IPS-NIHi11 (cell line): ENCODE measurements around the gene SH2D2A.

ENCODE experiments used
- DNase-seq: peaks from one replicate; pipeline ENCODE4 v3.0.0; 2012; ENCODE audit warnings: mixed read lengths, low spot score

The SH2D2A gene

DNA sequence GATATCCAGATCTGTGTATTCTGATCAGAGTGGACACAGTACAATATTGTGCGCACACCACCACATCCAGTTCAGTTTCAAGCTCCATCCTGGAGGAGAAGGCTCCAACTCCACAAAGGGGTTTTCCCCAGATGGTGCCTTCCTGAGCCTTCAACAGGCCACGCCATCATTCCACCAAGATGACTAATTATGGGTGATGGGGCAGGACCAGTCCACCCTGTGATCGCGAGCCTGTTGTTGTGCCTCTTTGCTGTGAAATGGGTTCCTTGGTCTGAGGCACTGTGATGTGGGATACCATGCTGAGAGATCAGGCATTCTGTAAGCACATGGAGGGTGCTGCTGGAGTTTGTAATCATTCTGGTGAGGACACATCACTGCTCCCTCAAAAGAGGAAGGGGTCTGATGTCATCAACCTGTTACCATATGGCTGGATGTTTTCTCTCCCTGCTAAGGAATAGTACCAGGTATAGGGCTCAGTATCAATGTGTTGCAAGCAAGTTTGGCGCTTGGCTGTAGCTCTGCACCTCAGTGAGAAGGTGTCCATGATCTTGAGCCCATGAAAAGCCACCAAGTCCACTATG is 6.7 kb upstream of the SH2D2A start:
- DNase-seq = no peak

DNA sequence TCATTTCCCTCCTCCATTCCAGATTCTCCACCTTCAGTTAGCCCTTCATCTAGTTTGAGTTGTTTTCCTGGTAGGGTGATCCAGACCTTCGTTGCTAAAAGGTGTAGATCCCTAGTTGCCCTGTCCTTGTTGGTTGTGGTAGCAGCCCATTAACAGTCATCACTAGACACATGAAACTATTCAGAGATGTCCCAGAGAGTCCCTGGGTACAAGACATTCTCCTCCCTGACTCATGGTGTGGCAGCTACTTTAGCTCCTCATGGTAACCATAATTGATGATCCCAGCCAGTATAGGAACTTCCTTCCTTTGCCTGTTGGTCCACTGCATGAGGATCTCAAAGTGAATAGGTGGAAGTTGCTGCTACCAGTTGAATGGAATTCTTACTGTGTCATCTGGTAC is 6.0 kb upstream of the SH2D2A start:
- DNase-seq = no peak

DNA sequence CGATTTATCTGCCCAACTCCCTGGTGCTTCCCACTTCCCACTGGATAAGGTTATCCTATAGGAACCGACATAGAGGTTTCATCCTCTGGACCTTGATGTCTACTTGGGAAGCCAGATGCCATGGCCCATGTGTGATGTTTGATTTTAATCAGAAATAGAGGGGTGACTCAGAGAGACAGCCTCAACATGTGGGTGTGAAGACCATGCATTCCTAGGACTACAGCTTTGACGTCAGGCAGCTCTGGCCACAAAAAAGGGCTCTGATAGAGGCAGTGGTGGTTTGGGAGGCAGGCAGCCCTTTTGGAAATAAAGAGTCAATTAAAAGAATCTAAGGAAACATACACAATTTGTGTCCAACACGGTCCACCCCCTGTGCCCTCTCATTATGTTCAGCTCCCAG is 5.2 kb upstream of the SH2D2A start:
- DNase-seq = no peak

DNA sequence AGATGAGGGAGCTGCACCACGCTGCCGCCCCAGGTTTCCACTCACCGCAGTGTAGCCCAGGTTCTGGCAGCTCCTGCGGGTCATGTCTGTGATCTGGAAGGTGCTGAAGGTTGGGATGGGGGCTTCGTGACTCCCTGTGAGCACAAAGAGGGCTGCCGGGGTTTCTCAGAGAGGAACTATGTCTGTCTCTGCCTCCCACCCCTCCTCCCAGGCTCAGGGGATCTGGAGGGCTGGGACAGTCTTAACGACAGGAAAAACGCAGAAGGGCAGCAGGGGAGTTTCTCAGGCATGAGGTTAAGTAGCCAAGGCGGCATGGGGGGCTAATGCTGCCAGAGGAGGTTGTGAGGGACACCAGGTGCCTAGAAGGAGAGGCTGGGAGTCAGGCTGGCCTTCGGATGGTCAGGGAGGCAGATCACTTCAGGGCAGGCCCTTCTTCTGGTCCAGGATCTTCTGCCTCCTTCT is 656 bp downstream of the SH2D2A start:
- no peak for DNase-seq

DNA sequence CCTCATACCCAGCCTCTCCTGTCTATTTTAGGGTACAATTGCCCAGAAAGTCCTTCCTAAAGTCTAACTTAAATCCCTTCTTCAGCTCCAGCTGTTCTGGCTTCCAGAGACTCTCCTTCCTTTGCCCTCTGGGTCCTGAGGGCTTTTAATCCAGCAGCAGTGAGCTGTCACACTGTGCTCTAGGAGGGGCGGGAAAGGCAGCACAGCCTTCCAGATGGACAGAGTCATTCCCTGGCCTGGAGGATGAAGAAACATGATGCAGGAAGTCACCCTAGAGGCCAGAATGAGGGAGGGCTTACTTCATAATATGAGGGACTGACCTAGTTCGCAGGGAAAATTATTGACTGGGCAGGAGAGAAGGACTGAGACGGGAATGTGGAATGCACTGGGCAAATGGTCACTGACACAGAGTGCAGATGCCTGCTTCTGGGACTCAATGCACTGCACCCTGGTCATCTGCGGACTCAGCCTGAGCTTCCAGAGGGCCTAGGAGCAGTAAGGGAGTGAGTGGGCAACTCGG is 1.3 kb downstream of the SH2D2A start:
- no peak for DNase-seq

DNA sequence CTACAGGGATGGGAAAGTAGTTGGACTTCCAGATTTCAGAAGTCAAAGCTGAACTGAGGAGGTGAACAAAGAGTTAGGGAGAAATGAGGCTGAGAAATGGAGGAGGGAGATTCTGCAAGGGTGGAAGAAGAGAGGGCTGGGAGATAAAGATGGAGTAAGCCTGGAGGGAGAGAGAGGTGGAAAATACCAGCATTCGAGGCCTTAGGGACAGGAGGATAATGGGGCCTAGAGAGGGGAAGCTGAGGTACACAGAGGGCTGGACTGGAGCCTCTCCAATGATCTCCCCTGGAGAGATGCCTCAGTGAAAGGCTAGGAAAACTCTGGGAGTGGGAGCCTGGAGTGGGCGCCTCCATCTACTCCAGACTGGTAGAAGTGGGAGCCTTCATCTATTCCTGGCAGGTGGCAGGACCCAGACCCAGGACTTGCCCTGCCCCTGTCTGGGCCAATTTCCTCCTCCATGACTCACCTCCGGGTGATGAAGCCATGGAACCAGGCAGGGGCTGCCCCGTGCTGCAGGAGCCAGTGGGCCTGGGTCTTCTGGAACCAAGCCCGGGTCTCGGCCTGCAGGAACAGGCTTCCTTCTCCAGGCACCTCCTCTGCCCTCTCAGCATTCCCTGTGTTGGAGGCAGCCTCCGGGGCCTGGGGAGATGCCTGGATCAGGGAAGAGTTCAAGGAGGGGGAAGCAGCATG is 1.9 kb downstream of the SH2D2A start:
- no peak for DNase-seq

DNA sequence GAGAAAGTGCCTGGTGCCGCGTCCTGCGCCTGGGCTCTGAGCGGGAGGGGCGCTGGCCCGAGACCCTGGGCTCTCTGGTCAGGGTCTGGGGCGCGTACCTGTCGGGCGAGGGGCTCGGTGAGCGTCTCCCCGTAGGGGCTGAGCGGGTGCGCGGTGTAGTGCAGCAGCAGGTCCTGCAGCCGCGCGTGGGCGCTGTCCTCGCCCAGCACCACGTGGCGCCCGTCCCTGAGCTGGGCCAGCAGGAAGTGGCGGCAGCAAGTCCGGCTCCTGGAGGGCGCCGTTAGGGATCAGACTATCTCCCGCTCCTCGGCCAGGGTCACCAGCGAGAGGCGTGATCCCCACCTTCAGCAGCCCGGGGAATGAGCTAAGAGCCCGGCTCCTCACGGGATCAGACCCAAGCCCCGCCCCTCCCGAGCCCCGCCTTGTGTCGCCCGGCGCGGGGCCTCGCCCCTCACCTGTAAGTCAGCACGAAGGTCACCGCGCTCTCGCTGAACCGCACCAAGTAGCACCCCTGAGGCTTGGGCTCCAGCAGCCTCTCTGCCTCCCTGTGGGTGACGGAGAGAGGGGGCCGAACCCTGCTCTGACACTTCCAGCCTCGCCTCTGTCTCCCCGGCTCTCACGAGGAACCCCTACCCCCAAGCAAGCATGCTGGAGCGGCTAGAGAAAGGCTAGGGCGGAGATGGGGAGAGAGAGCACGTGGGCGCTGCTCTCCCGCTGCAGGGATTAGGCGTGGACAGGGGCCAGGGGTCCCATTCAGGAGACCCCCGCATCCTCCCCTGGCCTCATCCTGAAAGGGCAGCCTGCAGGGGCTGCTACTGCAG is 2.7 kb downstream of the SH2D2A start:
- DNase-seq = peak; percentile 92

DNA sequence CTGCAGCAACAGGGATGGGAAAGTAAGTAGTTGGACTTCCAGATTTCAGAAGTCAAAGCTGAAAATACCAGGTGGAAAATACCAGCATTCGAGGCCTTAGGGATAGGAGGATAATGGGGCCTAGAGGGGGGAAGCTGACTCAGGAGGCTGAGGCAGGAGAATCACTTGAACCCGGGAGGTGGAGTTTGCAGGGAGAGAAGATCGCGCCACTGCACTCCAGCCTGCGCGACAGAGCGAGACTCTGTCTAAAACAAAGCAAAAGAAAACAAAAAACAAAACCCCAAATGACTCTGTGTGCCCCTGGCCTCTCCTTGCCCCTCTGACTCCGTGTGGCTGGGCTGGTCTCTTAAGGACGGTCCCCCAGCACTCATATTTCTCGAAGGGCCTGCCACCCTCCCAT is 3.4 kb downstream of the SH2D2A start:
- no peak for DNase-seq

DNA sequence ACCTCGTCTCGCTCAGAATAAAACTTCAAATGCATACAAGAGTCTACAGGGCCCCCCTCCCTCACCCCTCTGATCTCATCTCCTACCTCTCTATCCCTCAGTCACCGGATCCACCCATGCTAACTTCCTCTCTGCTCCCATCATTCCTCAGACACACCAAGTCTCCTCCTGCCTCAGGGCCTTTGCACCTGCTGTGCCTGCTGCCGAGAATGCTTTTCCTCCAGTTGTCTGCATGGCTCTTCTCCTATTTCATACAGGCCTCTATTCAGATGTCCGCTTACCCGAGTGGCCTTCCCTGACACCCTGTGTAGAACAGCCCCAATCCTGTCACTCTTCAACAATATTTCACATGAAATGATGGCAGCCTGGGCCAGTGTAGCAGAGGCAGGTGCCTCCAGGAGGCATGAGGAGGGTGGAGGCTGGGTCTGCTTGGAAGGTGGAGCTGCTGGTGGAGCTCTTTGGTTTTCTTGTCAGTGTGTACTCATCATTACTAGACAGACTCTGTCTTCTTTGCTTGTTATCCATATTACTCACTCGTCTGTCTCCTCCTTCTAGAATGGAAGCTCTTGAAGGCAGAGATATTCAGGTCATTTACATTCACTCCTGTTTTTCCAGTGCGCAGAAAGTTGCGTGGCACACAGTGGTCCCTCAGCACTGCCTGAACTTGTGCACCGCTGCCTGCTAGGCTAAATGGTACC is 4.2 kb downstream of the SH2D2A start:
- no peak for DNase-seq

DNA sequence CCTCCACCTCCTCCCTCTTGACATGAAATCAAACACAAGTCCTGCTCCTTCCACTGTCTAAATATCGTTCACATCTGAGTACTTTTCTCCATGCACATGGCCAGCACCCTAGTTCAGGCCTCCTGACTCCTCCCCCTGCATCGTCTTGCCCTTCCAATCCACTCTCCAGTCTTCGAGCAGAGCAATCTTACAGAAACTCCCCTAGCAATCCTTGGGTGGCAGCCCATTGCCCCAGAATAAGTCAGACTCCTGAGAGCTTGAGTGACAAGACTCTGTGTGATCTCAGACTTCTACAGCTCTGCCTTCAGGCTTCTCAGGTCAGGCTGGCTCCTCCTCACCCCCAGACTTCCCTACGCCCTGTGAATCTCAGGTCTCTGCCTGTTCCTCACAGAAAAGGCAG is 5.5 kb downstream of the SH2D2A start:
- DNase-seq = no peak

DNA sequence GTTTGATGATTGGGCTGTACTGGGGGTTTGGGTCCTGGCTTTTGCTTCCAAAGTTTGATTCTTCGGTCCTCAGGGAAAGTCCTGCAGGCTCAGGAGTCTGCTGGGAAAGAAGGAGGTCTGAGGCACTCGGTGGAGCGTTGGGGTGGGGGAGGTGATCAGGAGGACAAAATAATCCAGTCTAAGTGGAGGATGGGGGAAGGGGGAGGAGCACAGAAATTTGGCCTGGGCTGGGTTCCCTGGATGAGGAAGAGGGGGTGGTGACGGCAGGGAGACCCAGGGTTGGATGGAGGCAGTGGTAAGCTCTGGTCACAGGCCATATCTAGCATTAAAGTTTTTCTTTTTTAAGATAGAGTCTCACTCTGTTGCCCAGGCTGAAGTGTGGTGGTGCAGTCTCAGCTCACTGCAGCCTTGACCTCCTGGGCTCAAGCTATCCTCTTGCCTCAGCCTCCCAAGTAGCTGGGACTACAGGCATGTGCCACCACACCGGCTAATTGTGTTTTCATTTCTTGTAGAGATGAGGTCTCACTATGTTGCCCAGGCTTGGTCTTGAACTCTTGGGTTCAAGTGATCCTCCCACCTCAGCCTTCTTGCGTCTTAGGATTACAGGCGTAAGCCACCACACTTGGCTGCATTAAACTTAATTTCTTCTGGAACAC is 6.8 kb downstream of the SH2D2A start:
- DNase-seq = no peak

DNA sequence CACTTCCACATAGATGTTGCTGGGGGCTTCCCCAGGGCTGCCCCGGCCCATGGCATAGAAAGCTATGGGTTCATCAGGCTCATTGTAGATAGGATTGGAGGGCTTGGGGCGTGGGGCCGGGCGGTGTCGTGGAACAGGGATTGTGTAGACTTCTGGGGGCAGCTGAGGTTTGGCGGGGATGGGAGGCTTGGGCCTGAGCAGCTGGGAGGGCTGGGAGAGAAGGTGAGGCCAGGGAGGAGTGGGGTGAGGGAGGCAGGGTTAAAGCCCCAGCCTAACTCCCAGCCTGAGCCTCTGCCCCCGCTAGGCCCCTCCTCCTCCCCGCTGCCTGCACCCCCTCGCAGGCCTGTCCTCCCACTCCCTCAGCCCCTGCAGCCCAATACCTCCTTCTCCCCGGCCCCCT is 7.4 kb downstream of the SH2D2A start:
- no peak for DNase-seq

DNA sequence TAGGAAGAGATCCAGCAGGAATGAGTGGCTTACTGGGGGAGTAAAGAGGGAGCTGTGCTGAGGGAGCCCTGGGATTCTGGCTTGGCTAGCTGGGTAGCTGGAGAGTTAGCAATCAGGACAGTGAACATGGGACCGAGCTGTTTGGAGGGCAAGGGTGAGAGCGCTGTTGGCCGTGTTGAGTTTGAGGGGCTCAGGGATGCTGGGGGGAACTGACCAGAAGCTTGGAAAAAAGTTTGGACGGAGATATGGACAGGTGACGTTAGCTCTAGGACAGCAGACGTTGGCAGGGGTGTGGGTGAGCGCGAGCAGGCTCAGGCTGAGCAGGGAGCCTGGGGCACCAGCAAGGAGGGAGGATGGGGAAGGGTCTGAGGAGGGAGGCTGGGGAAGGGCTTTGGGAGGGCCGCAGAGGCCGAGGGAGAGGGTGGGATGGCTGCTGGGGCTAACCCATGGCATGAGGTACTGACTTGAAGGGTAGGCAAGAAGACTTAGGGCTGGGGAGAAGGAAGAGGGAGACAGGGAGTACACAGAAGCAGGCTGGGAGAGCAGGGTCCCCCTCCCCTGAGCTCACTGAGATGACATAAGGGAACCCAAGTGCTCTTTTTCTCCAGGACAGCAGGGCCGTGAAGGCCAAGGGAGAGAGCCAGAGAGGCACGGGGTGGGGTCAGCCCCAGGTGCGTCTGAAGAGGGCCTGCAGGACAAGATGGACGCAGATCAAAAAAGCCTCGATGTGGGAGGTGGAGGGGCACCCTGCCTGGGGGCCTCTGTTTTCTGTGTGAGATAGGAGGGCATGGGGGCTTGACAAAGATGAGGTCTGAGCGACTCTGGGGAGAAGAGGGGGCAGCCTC is 8.2 kb downstream of the SH2D2A start:
- no peak for DNase-seq

DNA sequence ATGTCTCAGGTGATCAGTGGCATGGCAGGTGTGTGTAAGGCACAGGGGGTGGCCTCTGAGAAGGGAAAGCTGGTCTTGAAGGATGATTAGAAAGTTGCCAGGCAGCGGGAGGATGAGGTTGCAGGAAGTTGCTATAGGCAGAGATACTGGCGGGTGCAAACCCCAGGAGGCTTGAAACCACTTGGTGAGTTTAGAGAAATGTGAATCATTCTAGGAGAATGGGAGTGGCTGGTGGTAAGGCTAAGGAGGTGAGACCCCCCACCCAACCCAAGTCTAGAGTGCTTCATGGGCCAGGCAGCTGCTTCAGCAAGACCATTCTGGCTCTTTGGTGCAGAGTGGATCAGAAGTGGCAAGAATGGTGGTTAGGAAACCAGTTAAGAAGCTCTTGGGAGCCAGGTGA is 9.0 kb downstream of the SH2D2A start:
- DNase-seq = no peak

DNA sequence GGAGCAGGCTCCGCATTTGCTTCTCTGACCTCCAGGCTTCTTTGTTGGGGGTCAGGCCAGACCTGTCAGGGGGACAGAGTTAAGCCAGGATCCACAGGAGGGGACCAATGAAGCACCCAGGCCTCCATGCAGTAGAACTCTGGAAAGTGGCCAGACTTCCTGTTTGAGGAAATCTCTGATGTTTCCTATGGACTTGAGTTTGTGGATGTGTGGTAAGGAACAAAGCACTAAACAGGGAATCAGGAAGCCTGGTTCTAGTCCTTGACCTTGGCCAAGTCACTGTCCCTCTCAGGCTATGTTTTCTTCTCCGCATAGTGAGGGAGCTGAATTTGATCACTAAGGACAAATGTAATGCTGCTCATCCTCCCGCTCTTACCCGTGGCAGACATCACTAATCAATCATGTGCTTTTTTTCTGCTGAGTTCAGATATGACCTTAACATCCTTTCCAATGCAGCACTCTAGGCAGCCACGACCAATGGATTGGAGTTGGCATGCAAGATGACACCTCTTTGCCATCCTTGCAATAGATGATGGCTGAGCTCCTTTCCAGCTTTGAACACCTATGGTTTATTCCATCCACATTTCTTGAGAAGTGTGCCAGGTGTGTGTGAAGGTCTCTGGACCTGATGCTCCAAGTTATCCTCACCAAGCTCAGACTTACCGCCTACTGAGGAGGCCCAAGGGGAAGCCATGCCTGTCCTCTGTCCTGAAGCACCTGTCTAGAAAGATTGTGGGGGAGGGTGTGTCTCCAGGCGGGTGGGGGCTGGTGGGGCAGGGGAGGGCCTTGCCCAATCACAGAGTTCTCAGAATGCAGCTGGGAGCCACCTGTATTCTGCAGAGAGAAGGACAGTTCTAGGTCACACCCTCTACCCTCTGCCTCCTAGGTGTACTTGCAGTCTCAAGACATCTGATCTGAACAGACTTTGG is 9.9 kb downstream of the SH2D2A start:
- DNase-seq = no peak

DNA sequence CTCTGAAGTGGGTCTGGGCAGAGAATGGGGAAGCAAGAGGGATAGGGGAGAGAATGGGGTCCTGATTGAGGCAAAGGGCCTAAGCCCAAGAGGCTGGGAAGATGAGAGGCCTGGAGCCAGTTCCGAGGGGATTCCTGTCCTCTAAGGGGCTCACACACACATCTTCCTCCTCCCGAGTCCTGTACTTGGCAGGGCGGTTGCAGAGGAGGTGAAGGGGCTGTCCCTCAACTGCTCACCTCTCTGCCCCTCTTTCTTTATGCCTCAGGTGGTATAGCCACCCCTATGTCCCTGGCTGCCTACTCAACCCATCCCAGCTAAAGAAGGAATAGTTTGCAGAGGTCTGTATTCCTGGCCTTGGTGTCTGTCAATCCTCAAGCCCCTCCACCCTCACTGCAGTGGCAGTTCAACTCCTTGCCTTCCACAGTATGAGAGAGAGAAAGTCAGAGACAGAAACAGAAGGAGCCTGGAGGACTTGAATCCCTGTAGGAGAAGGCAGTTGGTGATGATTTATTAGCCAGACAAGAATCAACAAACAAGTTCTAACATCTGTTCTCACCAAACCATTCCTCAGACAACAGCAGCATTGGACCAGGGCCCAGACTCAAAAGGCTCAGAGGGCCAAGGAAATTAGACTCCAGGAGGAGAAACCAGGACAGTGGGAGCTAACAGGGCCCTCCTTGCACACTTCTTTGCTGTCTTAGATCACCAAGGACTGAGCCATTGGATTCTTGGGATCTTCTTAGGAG is 10.7 kb downstream of the SH2D2A start:
- DNase-seq = no peak

DNA sequence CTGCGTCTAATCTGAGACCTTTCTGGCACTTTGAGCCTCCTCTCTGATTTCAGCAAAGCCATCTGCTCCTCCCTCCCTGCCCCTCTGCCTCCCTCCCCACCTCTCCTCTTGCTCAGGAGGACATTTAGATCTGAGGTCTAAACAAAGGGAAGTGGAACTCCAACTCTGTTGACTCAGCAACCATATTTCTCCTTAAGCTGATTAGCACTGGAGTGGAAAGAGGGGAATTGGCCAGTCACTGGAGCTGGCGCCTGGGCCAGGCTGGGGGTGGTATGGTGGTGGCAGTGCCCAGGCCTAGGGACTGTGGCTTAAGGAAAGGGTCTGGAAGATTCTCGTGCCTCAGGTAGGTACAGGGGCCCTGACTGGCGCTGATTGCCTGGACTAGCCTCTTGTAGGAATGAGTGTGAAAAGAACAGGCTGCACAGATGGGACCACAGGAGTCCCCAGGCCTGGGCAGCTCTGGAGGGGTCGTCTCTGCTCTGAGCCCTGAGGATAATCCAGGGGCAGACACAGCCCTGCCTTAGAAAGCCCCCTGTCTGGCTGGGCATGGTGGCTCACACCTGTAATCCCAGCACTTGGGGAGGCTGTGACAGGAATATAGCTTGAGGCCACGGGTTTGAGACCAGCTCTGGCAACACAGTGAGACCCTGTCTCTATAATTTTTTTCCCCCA is 11.9 kb downstream of the SH2D2A start:
- DNase-seq = no peak

DNA sequence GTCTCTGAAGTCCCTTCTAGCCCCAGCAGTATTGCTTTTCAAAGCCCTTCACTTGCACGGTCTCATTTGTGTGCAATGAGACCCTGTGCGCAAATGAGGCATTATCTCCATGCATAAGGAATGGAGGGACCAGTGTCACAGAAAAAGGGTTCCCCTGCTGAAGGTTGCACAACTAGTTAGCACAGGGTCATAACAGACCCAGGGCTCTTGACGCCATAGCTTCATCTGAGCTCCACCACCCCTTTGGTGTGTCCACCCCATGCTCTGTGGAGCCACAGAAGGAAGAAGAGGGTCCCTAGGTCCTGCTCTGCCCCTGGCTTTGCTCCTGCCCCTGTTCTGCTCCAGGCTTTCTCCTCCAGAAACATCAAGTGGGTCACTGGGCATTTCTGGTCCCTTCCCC is 12.6 kb downstream of the SH2D2A start:
- DNase-seq = no peak
